HepG2 (cell line): ENCODE measurements around the gene MYORG. TPM values are rescaled to one million over a fixed set of nuclear protein-coding genes. Genes with fewer than 3 reads are reported as not detected.

Experiments
- ADNP ChIP-seq: sonication (generic); formaldehyde crosslinking; IDR thresholded peaks from 2 replicates; pipeline ENCODE4 v1.4.0; 2020; ENCODE audit warnings: missing genetic modification reagents
- CHCHD3 ChIP-seq: sonication (generic); formaldehyde crosslinking; IDR thresholded peaks from 2 replicates; pipeline ENCODE4 v1.8.0; 2022; ENCODE audit warnings: mild to moderate bottlenecking, missing genetic modification reagents, moderate library complexity
- ELF3 ChIP-seq: IDR thresholded peaks from 2 replicates; pipeline ENCODE4 v1.6.1; 2016; ENCODE audit warnings: missing genetic modification reagents, missing compliant biosample characterization
- KLF13 ChIP-seq: sonication (generic); formaldehyde crosslinking; IDR thresholded peaks from 2 replicates; pipeline ENCODE4 v1.4.0; 2020; ENCODE audit warnings: mild to moderate bottlenecking, missing genetic modification reagents
- MIER2 ChIP-seq: IDR thresholded peaks from 2 replicates; pipeline ENCODE4 v1.6.1; 2016; ENCODE audit warnings: missing biosample characterization, missing genetic modification reagents
- MTA3 ChIP-seq: sonication (generic); formaldehyde crosslinking; IDR thresholded peaks from 2 replicates; pipeline ENCODE4 v1.4.0; 2020; ENCODE audit warnings: missing genetic modification reagents
- NKX3-1 ChIP-seq: sonication (generic); formaldehyde crosslinking; IDR thresholded peaks from 2 replicates; pipeline ENCODE4 v1.5.0; 2020; ENCODE audit warnings: missing genetic modification reagents
- PLRG1 ChIP-seq: fragments of 450-650 bp; conservative IDR thresholded peaks from 2 replicates; pipeline ENCODE4 v1.6.1; 2016
- POGK ChIP-seq: sonication (generic); formaldehyde crosslinking; conservative IDR thresholded peaks from 2 replicates; pipeline ENCODE4 v1.8.0; 2022; ENCODE audit warnings: mild to moderate bottlenecking, moderate library complexity, missing genetic modification reagents
- RBAK ChIP-seq: sonication (generic); formaldehyde crosslinking; IDR thresholded peaks from 2 replicates; pipeline ENCODE4 v1.5.1; 2020; ENCODE audit warnings: mild to moderate bottlenecking, missing genetic modification reagents
- SNAI1 ChIP-seq: sonication (generic); formaldehyde crosslinking; IDR thresholded peaks from 2 replicates; pipeline ENCODE4 v1.5.0; 2020; ENCODE audit warnings: mild to moderate bottlenecking, missing genetic modification reagents, borderline replicate concordance
- ZBTB2 ChIP-seq: sonication (generic); formaldehyde crosslinking; IDR thresholded peaks from 2 replicates; pipeline ENCODE4 v1.8.0; 2022; ENCODE audit warnings: low read depth, missing genetic modification reagents
- ZBTB38 ChIP-seq: sonication (generic); formaldehyde crosslinking; IDR thresholded peaks from 2 replicates; pipeline ENCODE4 v1.5.1; 2020; ENCODE audit warnings: mild to moderate bottlenecking, missing genetic modification reagents
- ZBTB46 ChIP-seq: sonication (generic); formaldehyde crosslinking; IDR thresholded peaks from 2 replicates; pipeline ENCODE4 v1.4.0; 2020; ENCODE audit warnings: mild to moderate bottlenecking, missing genetic modification reagents, borderline replicate concordance
- ZFYVE20 ChIP-seq: sonication (generic); formaldehyde crosslinking; IDR thresholded peaks from 2 replicates; pipeline ENCODE4 v1.8.0; 2023; ENCODE audit warnings: low read depth, mild to moderate bottlenecking, moderate library complexity, missing genetic modification reagents, borderline replicate concordance
- ZNF121 ChIP-seq: sonication (generic); formaldehyde crosslinking; IDR thresholded peaks from 2 replicates; pipeline ENCODE4 v1.5.0; 2020; ENCODE audit warnings: mild to moderate bottlenecking, missing genetic modification reagents
- ZNF124 ChIP-seq: sonication (generic); formaldehyde crosslinking; IDR thresholded peaks from 2 replicates; pipeline ENCODE4 v1.4.0; 2020; ENCODE audit warnings: missing genetic modification reagents
- ZNF343 ChIP-seq: sonication (generic); formaldehyde crosslinking; IDR thresholded peaks from 2 replicates; pipeline ENCODE4 v1.4.0; 2020; ENCODE audit warnings: mild to moderate bottlenecking, missing genetic modification reagents
- ZNF503 ChIP-seq: sonication (generic); formaldehyde crosslinking; IDR thresholded peaks from 2 replicates; pipeline ENCODE4 v1.4.0; 2020; ENCODE audit warnings: missing genetic modification reagents
- ZNF557 ChIP-seq: sonication (generic); formaldehyde crosslinking; IDR thresholded peaks from 2 replicates; pipeline ENCODE4 v1.4.0; 2020; ENCODE audit warnings: missing genetic modification reagents
- ZNF570 ChIP-seq: sonication (generic); formaldehyde crosslinking; IDR thresholded peaks from 2 replicates; pipeline ENCODE4 v1.4.0; 2020; ENCODE audit warnings: mild to moderate bottlenecking, missing genetic modification reagents, borderline replicate concordance
- ZNF629 ChIP-seq: sonication (generic); formaldehyde crosslinking; conservative IDR thresholded peaks from 2 replicates; pipeline ENCODE4 v1.5.0; 2020; ENCODE audit warnings: missing genetic modification reagents
- ZNF724P ChIP-seq: sonication (generic); formaldehyde crosslinking; IDR thresholded peaks from 2 replicates; pipeline ENCODE4 v1.8.0; 2022; ENCODE audit warnings: missing genetic modification reagents, borderline replicate concordance
- ZNF883 ChIP-seq: sonication (generic); formaldehyde crosslinking; IDR thresholded peaks from 2 replicates; pipeline ENCODE4 v1.5.1; 2020; ENCODE audit warnings: mild to moderate bottlenecking, missing genetic modification reagents; ENCODE audit errors: not compliant biosample characterization
- ZZZ3 ChIP-seq: sonication (generic); formaldehyde crosslinking; IDR thresholded peaks from 2 replicates; pipeline ENCODE4 v1.4.0; 2020; ENCODE audit warnings: missing genetic modification reagents, mild to moderate bottlenecking, borderline replicate concordance
- polyA plus RNA-seq, 8 experiments: library from polyadenylated mRNA; depleted of rRNA in 3 of 8; stranded (reverse) in 7 of 8; unstranded in 1 of 8; fragments of >200 nt; fragmentation: Illumina TruSeq in 4 of 8; extraction: Trizol in 4 of 8; gene quantifications; 2 replicates each; pipeline versions ENCODE4 v1.2.1 to v1.2.3, GENCODE V29; 2011 to 2016; ENCODE audit warnings: low read depth in 4 of 8, missing spikeins in 1 of 8, mixed read lengths in 1 of 8; ENCODE audit not compliant: insufficient read depth in 1 of 8
- total RNA-seq, 5 experiments: library from RNA; depleted of rRNA; stranded (reverse); fragments of >200 nt; fragmentation: Illumina TruSeq; extraction: Trizol; gene quantifications; 2 replicates each; pipeline ENCODE4 v1.2.3, GENCODE V29; 2016; ENCODE audit warnings: low read depth in 1 of 5

MYORG gene
- total and polyA plus RNA-seq, 2 of the 13 experiments (the other 11 are each of a cell fraction or from before 2014, with no cell fraction given) = 11.1 to 22.4 TPM

- TF ChIP-seq POGK (CRISPR knock-in tag) (no peak; the same call in 1 of the 2 replicates), SNAI1 (CRISPR knock-in tag) (0 out of 2 replicates have a peak, but pooled peaks have one; percentile 49), ZNF629 (no peak), ZNF343 (CRISPR knock-in tag) (no peak), MIER2 (CRISPR knock-in tag) (peak; percentile 42; the same call in 1 of the 2 replicates), CHCHD3 (CRISPR knock-in tag) (no peak), ELF3 (CRISPR knock-in tag) (peak; percentile 67), ZFYVE20 (CRISPR knock-in tag) (no peak), PLRG1 (no peak), ZNF557 (CRISPR knock-in tag) (no peak), MTA3 (CRISPR knock-in tag) (no peak), ZNF883 (CRISPR knock-in tag) (no peak), ZNF121 (CRISPR knock-in tag) (no peak), ADNP (CRISPR knock-in tag) (no peak), ZNF503 (no peak), ZBTB2 (no peak), ZBTB46 (no peak), ZNF724P (CRISPR knock-in tag) (no peak), KLF13 (CRISPR knock-in tag) (no peak), ZNF124 (CRISPR knock-in tag) (0 out of 2 replicates have a peak, but pooled peaks have one; percentile 52), RBAK (no peak), NKX3-1 (CRISPR knock-in tag) (no peak), ZBTB38 (no peak), ZNF570 (no peak), ZZZ3 (CRISPR knock-in tag) (no peak)
These were observed 1.7 kb downstream of the MYORG start (continued) for GRCh38 chr9:34374905-34375552.
